Hepatocyte (in vitro differentiated cells): ENCODE measurements around the gene OR4S2.

ENCODE experiments used
- EZH2 ChIP-seq: fragments of 200-600 bp; sonication (generic); IDR thresholded peaks from 2 replicates; pipeline ENCODE4 v1.6.1; 2016; ENCODE audit warnings: antibody characterized with exemption, mild to moderate bottlenecking, borderline replicate concordance
- TF ChIP-seq, protein P1 (sequence below): fragments of 200-600 bp; sonication (generic); IDR thresholded peaks from 2 replicates; pipeline ENCODE4 v1.5.1; 2016; ENCODE audit warnings: antibody characterized with exemption, mild to moderate bottlenecking; ENCODE audit not compliant: poor library complexity

- TF ChIP-seq, protein P1, sequence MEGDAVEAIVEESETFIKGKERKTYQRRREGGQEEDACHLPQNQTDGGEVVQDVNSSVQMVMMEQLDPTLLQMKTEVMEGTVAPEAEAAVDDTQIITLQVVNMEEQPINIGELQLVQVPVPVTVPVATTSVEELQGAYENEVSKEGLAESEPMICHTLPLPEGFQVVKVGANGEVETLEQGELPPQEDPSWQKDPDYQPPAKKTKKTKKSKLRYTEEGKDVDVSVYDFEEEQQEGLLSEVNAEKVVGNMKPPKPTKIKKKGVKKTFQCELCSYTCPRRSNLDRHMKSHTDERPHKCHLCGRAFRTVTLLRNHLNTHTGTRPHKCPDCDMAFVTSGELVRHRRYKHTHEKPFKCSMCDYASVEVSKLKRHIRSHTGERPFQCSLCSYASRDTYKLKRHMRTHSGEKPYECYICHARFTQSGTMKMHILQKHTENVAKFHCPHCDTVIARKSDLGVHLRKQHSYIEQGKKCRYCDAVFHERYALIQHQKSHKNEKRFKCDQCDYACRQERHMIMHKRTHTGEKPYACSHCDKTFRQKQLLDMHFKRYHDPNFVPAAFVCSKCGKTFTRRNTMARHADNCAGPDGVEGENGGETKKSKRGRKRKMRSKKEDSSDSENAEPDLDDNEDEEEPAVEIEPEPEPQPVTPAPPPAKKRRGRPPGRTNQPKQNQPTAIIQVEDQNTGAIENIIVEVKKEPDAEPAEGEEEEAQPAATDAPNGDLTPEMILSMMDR = no peak
- TF ChIP-seq EZH2 = no peak
These were observed 49.7 kb downstream of the OR4S2 start for GRCh38 chr11:55697817-55698216.
